WTC11 (cell line): ENCODE results near the gene KCNK5.

ENCODE experiments used
- CTCF ChIP-seq: fragments of 200-600 bp; IDR thresholded peaks from 2 replicates; pipeline ENCODE4 v1.8.0; 2022; ENCODE audit warnings: antibody characterized with exemption
- E2F1 ChIP-seq: sonication (generic); formaldehyde crosslinking; IDR thresholded peaks from 2 replicates; pipeline ENCODE4 v1.8.0; 2022; ENCODE audit warnings: mild to moderate bottlenecking, missing genetic modification reagents
- JUN ChIP-seq: sonication (generic); formaldehyde crosslinking; IDR thresholded peaks from 2 replicates; pipeline ENCODE4 v1.8.0; 2023; ENCODE audit warnings: mild to moderate bottlenecking, missing genetic modification reagents
- NR3C1 ChIP-seq: sonication (generic); formaldehyde crosslinking; conservative IDR thresholded peaks from 2 replicates; pipeline ENCODE4 v1.8.1; 2023; ENCODE audit warnings: low read depth, mild to moderate bottlenecking, missing genetic modification reagents
- USF2 ChIP-seq: sonication (generic); formaldehyde crosslinking; IDR thresholded peaks from 2 replicates; pipeline ENCODE4 v1.8.1; 2023; ENCODE audit warnings: mild to moderate bottlenecking, missing genetic modification reagents, moderate library complexity
- ZNF138 ChIP-seq: sonication (generic); formaldehyde crosslinking; conservative IDR thresholded peaks from 2 replicates; pipeline ENCODE4 v1.8.1; 2022; ENCODE audit warnings: mild to moderate bottlenecking, moderate library complexity, missing genetic modification reagents

GRCh38 chr6:39214846-39215639 is 14.2 kb downstream of the KCNK5 start:
- TF ChIP-seq NR3C1 (CRISPR knock-in tag): no peak
- TF ChIP-seq USF2: no peak
- TF ChIP-seq ZNF138 (CRISPR knock-in tag): no peak
- no peak for TF ChIP-seq E2F1 (CRISPR knock-in tag)
- TF ChIP-seq JUN (CRISPR knock-in tag): no peak
- no peak for TF ChIP-seq CTCF
